Hematopoietic multipotent progenitor cell treated with erythropoietin and hydrocortisone succinate and interleukin-3 and kit ligand, for 17 days (in vitro differentiated cells): ENCODE measurements around the gene DMXL1.

Experiments
- DNase-seq: peaks from one replicate; pipeline ENCODE4 v3.0.0-alpha.2; 2015; ENCODE audit warnings: low spot score

Gene DMXL1, protein sequence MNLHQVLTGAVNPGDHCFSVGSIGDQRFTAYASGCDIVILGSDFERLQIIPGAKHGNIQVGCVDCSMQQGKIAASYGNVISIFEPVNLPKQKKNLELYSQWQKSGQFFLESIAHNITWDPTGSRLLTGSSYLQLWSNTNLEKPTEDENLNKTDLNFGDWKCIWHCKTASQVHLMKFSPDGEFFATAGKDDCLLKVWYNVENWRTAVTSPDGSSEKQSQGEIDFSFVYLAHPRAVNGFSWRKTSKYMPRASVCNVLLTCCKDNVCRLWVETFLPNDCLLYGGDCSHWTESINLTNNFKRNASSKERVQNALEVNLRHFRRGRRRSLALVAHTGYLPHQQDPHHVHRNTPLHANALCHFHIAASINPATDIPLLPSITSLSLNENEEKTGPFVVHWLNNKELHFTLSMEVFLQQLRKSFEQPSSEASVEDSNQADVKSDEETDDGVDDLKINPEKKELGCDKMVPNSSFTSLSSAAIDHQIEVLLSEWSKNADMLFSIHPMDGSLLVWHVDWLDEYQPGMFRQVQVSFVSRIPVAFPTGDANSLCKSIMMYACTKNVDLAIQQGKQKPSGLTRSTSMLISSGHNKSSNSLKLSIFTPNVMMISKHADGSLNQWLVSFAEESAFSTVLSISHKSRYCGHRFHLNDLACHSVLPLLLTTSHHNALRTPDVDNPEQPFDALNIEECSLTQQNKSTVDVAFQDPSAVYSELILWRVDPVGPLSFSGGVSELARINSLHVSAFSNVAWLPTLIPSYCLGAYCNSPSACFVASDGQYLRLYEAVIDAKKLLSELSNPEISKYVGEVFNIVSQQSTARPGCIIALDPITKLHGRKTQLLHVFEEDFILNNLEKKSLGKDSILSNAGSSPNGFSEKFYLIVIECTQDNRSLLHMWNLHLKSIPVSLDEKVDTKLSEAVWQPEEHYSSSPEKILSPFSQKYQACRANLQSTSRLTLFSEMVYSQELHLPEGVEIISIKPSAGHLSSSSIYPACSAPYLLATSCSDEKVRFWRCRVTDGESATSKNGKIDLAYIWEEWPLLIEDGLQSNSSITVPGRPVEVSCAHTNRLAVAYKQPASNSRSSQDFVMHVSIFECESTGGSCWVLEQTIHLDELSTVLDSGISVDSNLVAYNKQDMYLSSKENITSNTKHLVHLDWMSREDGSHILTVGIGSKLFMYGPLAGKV (N-terminal part only)

DNA sequence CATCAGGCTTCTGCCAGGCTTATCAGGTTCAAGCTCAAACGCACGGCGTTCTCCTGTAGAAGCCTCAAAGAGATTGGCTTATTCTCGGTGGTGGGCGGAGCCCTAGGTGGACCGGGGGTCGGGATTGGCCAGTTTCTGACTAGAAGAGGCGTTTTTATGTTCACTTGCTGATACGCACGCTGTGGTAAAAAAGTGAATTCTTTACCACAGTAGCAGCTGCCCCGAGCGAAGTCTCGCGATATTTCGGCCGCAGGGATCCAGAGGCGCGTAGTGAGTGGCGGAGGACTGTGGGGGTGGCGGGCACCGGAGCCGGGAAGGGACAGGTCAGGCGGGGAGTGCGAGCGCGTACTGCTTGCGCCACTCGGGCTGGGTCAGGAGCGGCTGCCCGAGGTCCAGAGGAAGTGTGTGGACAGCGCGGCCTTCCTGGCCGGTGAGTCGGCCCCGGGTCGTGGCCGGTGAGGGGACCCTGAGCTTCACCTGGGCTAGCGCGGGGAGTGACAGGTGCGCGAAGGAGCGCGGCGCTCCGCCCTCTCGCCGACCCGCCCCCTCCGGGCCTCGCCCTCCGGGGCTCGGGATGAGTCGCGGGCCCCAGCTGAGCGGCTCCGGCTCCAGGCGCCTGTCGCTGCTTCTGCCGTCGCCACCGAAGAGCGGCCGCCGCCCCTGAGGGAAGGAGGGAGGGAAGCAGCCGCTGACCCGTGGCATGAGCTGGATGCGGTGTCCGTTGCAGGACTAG is at the start of gene DMXL1:
DMXL1 (plus strand) TSS at position 260 of the 733 bp plus-strand sequence. CDS start 483 bp downstream, outside the sequence.
- DNase-seq = peak; percentile 99

DNA sequence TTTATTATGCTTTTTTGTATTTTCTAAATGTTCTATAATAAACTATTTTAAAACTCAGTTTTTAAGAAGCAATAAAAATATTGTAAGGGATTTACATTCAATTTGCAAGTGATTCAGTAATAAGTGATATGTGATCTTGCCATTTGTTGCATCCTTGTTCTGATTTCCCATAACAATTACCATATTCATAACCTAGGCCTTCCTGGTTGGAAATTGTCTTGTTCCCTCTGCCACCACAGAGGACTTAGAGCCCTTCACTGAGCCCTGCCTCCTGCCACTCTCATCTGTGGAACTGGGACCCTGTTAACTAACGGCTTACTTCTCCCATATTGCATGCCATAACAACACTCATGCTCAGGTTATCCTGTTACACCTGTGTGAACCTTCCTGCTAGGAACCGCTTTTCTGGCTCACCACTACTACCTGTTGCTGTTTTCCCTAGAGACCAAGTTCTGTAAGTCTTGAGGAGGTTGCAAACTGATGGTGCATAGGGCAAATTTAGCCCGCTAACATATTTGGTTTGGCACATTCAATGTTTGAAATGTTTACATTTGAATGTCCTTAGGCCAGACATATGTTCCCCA is 49.6 kb upstream of the DMXL1 start:
- no peak for DNase-seq

DNA sequence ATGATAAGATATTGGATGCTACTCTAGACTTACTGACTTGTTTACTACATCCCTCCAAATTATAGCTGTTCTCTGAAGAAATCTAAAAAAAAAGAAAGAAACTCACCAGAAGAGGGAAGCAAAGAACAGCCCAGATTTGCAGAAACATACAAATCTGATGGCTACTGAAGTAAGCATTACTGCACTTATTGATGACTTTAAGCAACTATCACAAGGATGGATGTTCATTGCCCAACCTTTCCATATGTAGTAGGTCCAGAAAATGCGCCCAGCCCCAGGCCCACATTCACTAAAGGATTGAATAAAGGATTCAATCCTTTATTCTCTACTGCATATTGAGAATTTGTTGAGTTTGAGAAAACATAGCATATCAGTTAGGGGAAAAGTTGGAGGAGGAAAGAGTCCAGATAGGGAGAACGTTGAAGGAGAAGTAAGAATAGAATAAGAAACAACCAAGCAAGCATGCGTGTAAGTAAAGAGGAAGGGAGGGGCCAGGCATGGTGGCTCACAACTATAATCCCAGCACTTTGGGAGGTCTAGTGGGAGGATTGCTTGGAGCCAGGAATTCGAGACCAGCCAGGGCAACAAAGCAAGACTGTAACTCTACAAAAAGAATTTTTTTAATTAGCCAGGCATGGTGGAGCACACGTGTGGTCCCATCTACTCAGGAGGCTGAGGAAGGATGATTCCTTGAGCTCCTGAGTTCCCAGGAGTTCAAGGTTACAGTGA is 48.7 kb upstream of the DMXL1 start:
- peak; percentile 18 for DNase-seq

DNA sequence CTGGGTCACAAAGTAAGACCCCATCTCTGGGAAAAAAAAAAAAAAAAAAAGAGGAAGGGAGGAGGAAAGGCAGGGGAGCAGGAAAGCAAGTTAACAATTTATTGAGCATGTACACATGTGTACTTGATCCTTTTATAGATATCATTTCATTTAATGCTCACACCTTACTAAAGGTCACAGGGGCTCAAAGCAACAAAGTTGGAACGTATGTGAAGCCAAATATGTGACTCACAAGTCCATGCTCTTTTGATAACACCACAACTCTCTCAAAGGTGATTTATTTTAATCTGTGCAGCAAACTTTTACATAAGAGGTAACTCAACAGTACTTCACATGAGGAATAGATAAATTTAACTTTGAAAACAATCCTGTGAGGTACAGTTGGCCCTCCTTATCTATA is 48.1 kb upstream of the DMXL1 start:
- DNase-seq = no peak

DNA sequence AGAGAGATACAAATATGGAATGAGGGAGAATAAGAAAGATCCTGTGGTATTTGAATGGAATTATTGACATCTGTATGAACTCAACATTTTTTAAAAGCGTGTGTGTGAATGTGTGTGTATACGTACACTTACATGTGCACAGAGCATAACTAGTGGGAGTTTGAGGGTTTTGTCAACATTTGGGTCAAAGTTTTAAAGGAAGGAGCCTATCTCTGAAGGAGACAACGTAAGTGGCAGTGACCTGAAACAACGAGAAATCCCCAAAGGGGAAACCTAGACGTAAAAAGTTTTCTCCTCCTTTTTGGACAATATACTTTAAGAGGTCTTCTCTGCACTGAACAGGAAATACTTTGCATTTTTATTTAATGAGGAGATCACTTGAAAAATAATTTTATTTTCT is 42.3 kb upstream of the DMXL1 start:
- no peak for DNase-seq

DNA sequence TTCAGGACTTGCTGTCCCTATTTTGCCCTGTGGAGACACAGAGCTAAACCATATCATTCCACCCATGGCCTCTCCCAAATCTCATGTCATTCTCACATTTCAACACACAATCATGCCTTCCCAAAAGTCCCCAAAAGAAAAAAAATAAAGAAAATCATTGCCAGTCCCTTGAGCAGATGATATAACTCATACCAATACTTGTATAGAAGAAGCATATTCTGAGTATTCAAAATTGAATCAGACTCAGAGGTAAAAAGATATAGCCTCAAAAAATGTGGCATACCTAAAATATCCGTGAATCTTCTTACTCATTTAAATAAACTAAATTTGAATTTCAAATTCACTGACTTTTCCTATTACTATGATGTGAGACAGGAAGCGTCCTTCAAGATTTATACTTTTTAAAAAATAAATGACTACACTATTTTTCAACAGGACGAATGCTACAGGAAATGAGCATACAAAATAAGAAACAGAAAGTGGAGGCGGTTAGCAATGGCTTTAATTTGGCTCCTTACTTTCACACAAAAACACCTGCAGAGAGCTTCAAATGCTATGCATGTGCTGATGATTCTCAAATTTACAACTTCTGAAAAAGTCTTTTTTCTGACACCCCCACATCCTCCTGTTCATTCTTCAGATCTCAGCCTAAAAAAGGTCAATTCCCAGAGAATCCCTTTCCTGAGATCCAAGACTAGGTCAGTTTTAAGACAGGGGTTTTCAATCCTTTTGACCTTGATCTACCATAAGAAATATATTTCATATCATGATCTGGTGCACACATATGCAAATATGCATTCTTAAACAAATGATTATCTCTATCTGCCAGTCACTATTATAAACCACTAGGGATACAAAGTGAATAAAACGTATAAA is 39.6 kb upstream of the DMXL1 start:
- DNase-seq = no peak

DNA sequence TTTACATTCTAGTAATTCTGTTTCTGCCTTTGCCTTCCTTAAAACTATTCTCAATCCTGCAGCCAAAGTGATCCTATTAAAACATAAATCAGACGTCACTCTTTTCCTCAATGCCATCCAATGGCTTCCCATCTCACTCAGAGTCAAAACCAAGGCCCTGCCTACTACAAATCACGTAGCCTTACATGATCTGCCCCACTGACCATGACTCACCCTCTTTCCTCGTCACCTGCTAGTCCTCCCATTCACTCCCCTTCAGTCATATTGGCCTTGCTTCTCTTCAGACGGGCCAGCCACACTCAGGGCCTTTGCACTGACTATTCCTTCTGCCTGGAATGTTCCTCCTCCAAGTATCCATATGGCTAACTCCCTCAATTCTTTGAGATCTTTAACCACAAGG is 39.0 kb upstream of the DMXL1 start:
- no peak for DNase-seq

DNA sequence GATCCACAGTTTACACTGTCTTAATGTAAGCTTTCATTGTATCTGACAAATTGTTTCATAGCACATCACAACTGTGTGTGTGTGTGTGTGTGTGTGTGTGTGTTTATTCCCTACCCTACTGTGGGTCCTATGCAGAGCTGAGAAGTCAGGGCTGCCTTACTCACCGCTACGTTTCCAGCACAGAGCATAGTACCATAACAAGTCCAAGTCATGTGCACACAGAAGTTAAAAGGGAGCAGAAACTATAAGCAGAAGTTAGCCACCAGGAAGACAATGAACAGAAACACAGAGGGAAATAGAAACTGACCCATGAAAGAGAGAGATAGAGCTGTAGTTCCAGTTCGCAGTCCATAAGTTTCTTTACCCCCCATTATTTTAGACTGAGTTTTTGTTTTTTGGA is 38.2 kb upstream of the DMXL1 start:
- DNase-seq = no peak

DNA sequence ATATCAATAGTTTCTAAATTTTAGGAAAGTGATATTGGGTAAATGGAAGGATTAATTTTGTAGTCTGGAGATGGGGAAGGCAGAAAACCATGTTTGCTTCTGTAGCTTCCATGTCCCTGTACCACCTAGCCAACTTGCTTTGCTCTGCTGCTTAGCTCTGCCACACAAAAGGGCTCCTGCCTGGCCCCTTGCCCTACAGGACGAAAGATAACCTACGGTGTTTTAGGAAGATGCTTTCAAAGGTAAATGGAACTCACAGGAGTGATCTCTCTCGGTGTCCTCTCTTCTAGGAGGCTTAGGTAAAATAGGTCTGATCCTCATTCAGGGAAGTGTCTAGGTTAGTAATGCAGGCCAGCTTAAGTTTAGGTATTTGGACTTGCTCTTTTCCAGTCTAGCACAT is 37.8 kb upstream of the DMXL1 start:
- DNase-seq = no peak

DNA sequence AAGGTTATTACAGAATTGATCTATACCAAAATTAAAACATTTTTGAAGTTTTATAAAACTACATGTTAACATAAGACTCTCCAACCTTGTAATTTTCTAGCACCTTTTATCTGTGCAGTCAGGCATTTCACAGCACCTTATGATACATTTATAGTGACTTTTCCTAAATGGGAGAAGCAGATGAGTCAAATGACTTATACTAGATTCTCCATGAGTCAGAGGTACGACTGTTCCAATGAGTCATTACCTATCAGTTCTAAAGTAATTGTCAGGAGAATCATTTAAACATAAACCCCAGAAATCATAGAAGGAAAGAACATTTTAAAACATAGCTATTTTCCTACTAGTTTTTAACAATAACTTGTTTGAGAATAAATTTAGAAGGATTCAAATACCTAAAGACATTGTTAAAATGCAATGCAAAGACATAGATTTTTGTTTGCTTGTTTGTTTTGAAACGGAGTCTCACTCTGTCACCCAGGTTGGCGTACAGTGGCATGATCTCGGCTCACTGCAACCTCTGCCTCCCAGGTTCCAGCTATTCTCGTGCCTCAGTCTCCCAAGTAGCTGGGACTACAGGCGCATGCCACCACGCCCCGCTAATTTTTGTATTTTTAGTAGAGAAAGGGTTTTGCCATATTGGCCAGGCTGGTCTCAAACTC is 34.7 kb upstream of the DMXL1 start:
- no peak for DNase-seq

DNA sequence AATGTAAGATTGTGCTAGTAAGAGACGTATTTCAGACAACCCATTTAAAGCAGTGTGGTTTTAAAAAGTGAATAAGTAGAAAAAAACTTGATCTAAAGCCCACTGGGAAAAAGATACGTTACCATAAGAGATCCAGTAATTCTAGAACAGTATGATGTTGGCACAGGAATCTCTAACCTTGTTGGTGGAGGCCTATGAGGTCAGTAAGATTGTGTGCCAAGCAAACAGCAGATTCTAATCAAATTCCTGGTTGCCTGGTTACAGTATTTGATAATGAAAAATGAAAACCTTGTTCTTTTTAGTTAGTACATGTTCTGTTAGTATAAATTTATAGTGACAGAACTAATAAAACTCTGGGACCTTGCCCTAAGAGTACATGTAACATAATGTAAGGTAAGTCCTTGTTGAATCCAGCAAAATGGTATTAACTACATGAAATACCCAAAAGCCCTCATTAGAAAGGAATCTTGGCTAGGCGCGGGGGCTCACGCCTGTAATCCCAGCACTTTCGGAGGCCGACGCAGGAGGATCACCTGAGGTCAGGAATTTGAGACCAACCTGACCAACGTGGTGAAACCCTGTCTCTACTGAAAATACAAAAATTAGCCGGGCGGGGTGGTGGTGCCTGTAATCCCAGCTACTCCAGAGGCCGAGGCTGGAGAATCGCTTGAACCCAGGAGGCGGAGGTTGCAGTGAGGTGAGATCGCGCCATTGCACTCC is 33.2 kb upstream of the DMXL1 start:
- no peak for DNase-seq

DNA sequence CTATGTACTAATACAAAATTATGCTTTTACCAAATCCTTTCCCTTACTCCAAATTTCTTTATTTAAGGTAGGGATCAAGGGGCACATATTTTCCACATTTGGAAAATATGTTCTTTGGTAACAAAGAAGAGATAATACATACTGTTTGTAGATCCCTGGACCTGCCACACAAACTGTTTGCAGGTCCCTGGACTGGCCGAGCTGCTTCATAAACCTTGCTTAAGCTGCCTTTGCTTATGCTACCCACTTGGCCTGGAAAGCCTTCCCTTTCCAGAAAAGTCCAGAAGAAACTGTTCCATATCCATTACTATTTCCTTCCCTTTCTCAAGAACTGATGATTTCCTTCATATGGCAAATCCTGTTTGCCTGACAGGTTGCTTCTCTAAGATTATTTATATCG is 22.6 kb upstream of the DMXL1 start:
- no peak for DNase-seq

DNA sequence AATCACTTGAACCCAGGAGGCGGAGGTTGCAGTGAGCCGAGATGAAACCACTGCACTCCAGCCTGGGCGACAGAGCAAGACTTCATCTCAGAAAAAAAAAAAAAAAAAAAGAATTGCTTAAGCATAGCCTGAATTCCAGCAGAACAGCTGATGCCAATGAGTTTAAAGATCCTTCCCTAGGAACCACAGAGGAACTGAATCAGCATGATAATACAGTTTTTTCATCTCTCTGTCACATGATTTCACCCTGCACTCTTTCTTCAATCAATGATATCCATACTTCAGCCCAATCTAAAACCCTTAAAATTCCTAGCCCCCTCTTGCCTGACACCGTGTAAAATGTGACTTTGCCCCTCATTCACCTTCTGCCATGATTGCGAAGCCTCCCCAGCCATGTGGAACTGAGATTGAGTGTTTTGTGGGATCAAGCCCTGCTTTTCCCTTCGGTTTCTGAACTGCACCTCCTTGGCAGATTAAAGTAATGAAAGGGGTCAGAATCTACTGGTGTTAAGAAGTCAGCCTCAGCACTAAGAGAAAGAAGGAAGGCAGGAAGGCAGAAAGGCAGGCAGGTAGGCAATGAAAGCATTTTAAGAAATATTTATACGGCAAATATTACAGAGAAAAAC is 20.9 kb upstream of the DMXL1 start:
- DNase-seq = no peak

DNA sequence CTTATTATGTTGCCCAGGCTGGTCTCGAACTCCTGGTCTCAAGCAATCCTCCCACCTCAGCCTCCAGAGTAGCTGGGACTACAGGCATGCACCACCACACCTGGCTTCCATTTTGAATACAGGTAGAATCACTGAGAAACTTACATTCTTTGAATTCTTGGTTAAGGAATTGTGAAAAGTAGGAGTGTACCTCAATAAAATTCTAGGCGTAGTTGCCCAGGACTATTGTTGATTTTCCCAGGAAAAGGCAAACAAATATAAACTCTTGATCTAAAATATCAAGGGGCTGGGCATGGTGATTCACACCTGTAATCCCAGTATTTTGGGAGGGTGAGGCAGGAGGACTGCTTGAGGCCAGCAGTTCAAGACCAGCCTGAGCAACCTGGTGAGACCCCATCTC is 16.8 kb upstream of the DMXL1 start:
- no peak for DNase-seq

DNA sequence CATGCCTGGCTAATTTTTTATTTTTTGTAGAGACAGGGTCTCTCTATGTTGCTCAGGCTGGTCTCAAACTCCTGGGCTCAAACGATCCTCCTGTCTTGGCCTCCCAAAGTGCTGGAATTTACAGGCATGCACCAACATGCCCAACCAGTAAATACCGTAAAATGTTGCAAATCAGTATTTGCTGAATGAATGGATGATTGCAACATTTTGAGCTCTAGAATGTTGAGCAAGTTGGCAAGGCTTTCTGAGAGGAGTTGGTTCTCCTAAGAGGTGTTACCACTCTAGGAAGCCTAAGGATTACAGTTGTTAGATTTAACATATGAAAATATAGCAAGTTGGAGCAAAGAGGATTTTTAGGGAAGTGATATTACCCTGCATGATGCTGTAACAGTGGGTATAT is 15.6 kb upstream of the DMXL1 start:
- DNase-seq = no peak

DNA sequence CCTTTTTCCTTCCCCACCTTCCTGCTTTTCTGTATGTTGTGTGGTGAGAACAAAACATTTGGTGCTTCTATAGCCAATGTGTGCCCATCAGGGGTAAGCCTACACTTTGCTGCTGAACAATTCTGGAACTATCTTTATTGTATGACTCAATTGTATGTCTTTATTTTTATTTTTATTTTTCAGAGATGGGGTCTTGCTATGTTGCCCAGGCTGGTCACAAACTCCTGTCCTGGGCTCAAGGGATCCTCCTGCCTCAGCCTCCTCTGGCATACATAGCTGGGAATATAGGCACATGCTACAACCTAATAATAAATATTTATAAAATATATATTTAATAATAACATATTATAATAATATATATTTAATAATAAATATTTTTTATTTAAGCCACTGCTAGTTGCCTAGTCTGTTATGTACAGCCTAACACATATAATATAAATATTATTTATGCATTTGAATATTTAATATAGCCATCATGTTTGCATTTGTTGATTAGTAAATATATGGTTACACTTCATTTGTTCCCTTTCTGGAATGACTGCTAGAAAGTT is 11.8 kb upstream of the DMXL1 start:
- no peak for DNase-seq

DNA sequence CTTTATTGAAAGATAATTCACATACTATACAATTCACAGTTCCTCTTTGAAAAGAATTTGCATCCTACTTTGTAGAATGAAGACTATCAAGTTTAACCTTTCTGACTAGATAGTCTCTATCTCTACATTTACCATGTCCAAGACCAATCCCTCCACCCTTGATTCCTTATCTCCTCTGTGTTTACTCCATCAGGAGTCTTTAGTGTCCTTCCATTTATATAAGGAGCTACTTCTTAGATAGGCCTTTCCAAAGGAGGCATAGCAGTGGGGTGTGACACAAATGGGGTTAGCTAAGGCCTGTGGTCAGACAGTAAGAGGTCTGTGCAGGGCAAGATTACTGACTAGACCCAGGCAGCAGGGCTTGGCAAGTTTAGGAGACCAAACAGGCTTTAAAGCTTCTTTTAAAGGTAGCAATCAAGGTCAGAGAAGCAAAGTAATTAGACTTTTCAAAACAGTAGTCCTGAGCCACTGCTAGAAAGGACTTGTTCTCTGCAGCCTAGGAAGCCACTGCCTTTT is 11.1 kb upstream of the DMXL1 start:
- no peak for DNase-seq
